GM18870 (cell line): Measurements from ENCODE around the gene PALLD.

Source experiments
- ATAC-seq: cut with Tn5 transposase; IDR thresholded peaks from one replicate; pipeline ENCODE4 v1.9.1; 2021; ENCODE audit warnings: moderate library complexity; ENCODE audit not compliant: unreplicated experiment

PALLD gene

GRCh38 chr4:168841000-168841671, 344.3 kb downstream of the PALLD start:
- ATAC-seq, result no peak

DNA sequence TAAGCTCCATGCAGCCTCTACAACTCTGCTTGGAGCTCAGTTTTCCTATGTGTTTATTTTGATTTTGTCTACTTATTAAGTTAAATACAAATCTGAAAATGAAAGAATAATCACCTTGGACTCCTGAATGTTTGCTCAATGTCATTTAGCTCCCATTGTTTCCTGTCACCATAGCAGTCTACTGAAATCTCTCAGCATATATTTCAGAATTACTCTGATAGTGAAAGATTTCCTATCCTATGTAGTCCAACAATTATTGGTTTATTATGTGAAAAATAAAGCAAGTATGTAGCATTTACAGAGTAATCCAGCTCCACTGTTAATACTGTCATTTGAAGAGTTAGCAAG, 344.8 kb downstream of the PALLD start:
- no peak for ATAC-seq

DNA sequence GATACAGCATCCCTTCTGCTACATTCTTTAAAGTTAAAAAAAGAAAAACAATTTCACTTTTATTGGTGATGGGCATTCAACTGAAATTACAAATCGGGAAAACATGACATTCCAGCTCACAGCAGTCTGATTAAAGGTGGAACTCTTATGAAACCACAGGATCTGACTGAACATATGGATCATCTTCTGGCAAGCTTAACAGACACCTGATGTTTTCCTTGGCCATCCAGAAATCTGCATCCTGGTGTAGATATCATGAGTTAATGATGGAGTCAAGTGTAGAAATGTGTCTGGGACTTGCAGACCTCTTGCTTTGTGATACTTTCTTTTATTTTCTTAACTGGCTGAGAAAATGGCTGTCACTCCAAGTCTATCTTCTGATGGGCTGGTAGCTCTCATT, 345.3 kb downstream of the PALLD start:
- ATAC-seq, result no peak

DNA sequence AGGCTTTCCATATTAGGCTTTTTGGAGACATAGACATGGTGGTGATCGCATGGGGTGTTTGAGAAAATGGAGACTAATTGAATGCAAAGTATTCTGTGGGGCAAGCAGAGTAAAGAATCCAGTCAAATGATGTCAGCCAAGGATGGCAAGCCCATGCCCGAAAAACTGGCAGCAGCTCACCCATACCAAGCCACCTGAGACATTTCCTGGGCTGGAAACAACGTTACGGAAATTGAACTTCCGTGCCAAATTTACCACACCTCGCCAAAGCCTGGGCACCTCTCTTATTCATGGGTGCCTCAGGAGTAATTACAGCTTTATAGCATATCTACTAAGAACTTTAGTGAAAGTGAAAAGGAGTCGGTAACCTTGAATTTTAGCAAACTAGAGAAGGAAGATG, 346.8 kb downstream of the PALLD start:
- ATAC-seq, result no peak

DNA sequence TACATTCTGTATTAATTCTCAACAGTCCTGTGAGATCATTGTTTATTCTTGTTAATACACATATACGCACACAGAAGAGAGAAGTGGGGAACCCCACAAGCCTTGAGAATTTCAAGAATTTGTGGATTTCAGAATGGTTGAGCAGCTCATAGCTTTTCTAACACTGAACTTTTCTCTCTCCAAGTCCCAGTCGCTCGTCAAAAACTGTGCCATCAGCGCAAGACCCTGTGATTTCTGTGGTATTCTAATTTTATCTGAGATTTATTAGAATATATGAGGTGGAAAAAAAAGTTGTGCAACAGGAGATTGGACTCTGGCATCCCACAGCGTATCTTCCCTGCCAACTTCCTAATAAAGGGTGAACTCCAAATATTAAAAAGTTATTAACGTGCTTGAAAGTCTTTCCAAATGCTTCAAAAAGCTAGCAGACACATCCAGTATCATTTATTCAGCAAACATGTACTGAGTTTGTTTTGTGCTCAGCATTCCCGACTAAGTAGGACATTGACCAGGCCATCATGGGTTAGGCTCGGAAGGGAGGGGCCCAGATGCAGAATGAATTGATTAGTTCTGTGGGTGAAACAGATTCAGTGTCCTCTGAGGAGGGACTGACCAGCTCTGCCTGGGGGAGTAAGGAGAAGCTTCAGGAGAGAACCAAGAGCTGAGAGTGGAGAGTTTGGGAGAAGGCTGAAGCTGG, 347.6 kb downstream of the PALLD start:
- ATAC-seq, result no peak

- no peak for ATAC-seq
Observed at GRCh38 chr4:168845897-168846296, 349.0 kb downstream of the PALLD start.

GRCh38 chr4:168846414-168846813, 349.6 kb downstream of the PALLD start:
- ATAC-seq, result no peak

DNA sequence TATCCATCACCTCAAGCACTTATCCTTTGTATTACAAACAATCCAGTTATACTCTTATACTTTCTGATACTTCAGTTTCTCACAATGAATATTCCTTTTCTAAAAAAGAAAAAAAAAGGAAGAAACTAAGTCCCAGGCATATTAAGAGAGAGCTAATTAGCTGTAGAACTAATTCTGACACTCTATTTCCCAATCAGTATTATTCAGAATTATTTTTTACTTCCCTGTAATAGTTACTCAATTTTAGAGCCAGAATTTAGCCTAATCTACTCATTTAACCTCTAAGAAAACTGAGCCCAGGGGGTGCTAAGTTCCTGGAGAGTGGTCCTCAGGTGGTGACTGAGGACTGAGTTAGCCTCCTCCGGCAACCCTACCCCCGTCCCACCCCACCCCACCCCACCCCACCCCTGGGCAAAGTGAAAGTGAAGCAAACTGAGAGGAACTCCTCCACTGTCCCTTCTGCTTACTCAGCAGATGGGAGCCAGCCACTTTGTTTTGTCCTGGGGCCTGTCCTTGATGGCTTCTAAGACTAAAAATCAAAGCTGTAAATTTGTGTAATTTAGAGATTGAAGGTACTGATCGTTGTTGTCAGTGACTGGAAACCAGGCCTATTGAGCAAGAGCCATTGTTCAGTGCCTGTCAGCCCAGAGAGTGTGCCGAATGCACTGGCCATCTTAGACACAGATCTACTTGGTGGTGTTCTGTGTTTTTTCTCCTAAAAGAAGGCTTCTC, 351.1 kb downstream of the PALLD start:
- ATAC-seq, result no peak

DNA sequence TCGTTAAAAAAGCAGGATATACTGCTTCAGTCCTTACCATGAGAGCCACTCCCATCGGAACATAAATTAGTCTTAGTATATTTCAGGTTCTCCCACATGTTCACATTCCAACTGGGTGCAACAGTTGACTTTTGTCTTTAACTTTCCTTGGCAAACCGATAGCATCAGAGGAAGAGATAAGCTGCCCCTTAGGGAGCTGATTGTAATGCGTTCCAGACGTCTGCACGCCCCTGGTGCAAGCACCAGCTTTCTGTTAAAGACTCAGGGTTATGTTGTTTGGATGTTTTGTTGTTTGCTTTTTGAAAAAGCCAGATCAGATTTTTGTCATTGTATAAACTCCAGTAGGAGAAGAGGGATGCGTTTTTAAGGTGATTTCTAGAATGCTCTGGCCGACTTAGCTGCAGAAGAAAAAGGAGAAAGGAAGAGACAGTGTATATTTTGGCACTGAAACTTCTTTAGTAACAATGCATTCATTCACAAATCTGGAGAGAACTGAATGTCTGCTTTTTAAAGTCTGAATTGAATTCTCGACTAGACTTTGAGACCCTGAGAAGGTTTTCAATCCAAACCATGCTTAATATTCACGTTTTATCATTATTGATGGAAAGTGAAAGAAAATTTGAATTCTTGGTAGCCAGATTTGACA, 352.3 kb downstream of the PALLD start:
- ATAC-seq, result no peak

DNA sequence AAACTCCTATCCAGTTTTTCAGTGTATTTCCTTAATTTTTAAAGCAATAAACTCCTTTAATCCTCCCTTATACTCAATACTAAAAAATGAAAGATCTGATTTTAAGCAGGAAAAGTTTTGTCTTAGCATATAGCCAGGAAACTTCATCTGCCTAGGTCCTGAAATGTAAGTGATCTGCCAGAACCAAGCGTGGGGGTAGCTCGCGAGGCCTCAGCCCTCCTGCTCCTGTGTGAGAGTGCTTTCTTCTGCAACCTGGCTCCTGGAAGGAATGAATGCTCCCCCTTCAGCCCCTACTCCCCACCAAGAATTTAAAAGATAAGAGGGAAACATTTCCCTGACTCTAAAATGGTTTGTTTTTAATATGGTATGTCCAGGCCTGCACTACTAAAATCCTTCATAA, 353.1 kb downstream of the PALLD start:
- no peak for ATAC-seq

GRCh38 chr4:168852387-168852786, 355.5 kb downstream of the PALLD start:
- ATAC-seq, result no peak

- peak; percentile 59 for ATAC-seq
Observed at GRCh38 chr4:168852933-168853713, 356.3 kb downstream of the PALLD start.

GRCh38 chr4:168853770-168854169, 356.9 kb downstream of the PALLD start:
- ATAC-seq, result peak; percentile 62

DNA sequence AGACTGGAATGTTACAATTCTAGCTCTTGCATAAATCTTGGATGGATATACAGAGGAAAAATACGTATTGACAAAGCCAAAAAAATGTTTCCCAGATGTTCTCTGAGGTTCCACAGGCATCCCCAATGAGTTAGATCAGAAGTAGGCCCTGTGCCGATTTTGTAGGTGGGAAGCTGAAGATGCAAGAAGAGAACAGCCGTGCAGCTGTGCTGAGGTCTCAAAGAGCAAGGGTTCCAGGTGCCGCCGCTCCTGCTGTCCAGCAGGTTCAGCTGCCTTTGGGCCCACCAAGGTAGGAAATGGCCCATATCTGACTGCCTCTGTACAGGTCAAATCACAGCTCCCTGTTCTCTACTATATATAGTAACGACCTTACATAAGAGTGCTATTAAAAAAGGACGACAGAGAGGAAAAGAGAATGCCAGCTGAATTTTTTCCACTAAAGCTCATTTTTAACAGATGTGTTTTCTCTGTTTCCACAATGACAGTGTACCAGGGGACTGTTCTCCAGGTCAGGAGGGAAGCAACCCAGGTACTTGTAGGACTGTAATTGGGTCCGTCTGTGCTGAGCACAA, 357.6 kb downstream of the PALLD start:
- no peak for ATAC-seq

- ATAC-seq, result no peak
Observed at GRCh38 chr4:168856312-168856711, 359.5 kb downstream of the PALLD start.

DNA sequence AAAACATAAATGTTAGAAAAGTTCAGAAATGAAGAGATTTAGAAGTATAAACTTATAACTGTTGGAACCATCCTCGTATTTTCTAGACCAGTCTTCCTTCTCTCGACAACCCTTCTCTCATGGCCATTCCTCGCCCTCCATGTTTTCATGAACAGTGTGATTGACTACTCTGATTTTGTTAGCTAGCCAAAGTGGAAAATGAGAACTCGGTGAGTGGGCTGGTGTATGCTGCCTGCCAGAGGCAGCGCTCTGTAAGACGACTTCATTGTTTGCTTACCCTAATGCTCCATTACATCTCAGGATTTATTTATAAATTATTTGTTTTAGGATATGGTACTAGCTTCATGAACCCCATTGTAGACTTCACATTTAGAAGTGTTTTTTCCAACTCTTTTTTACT, 360.2 kb downstream of the PALLD start:
- ATAC-seq, result no peak

GRCh38 chr4:168857546-168858314, 360.9 kb downstream of the PALLD start:
- ATAC-seq, result no peak

DNA sequence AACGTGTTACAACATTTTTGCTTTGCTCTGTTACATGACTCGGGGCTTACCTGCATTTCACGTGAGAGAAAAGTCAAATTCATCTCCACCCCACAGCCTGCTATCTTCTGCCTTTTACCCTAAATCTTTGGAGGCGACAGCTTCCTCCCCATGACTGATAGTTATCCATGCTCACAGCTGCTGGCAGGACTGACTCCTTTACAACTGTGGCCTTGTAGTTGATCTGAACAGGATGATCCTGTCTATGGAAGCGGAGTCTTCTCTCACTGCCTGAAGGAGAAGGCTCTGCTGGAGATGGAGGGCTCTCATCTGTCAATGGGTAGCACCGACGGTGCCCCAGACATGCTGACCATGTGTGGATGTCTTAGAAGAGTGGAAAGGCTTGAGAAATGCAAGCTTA, 362.2 kb downstream of the PALLD start:
- ATAC-seq, result no peak

GRCh38 chr4:168859888-168860694, 363.2 kb downstream of the PALLD start:
- ATAC-seq, result peak; percentile 99
